KOPT-K1 (cell line): ENCODE measurements around the gene PLEKHM2.

Source experiments
- H3K27ac ChIP-seq: fragments of 200-600 bp; sonication (generic); 2 replicates; pipeline ENCODE4 v1.5.1; 2016; ENCODE audit warnings: antibody characterized with exemption, mild to moderate bottlenecking, low read depth, low read length; ENCODE audit not compliant: poor library complexity, severe bottlenecking
- H3K36me3 ChIP-seq: fragments of 200-600 bp; sonication (generic); 2 replicates; pipeline ENCODE4 v1.5.1; 2017; ENCODE audit warnings: antibody characterized with exemption, mild to moderate bottlenecking, low read length, moderate library complexity; ENCODE audit not compliant: insufficient read depth
- H3K9me3 ChIP-seq: fragments of 200-600 bp; sonication (generic); 2 replicates; pipeline ENCODE4 v1.5.1; 2017; ENCODE audit warnings: antibody characterized with exemption, low read length, mild to moderate bottlenecking; ENCODE audit not compliant: insufficient read depth, poor library complexity, severe bottlenecking

The PLEKHM2 gene

DNA sequence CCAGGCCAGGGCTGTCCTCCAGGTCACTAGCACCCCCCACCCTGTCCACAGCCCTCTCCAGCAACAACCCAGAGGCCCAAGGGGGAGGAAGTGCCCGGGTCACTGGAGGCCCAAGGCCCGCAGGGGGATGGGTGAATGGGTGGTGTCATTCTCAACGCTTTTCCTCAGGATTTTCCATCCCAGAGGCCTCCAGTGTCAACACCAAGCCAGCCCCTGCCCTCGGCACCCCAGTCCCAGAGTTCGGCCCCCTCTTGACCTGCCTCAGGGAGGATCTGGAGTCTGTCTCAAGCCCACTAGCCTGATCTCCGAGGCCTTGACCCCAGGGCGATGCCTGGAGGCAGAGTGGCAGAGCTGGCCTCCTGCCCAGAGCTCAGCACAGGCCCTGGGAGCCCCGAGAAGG lies 63.3 kb downstream of the PLEKHM2 start:
- Histone ChIP-seq H3K9me3 (no peaks in the 10 kb centered on the region), H3K36me3 (no peaks in the 10 kb centered on the region)

DNA sequence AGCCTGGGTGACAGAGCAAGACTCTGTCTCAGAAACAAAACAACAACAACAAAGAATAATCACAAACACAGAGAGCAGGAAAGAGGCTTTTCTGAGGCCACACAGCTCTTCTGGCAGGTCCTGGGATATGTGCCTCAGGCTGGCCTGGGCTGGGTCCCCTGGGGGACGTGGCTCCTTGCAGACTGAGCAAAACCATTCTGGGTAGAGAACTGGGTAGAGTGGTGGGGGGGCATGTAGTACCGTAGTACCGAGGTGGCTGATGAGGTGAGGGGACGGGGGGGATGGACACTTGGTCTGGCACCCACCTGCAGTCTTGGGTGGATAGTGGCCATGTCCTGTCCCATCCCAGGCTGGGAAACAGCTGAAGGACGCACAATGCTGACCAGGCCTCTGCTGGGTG lies 64.1 kb downstream of the PLEKHM2 start:
- Histone ChIP-seq H3K9me3 (no peaks in the 10 kb centered on the region), H3K36me3 (no peaks in the 10 kb centered on the region), H3K27ac (no peak overlapping the region)

More for the DNA sequence above, 63.3 kb downstream of the PLEKHM2 start:
- no peak overlapping the region for H3K27ac ChIP-seq

DNA sequence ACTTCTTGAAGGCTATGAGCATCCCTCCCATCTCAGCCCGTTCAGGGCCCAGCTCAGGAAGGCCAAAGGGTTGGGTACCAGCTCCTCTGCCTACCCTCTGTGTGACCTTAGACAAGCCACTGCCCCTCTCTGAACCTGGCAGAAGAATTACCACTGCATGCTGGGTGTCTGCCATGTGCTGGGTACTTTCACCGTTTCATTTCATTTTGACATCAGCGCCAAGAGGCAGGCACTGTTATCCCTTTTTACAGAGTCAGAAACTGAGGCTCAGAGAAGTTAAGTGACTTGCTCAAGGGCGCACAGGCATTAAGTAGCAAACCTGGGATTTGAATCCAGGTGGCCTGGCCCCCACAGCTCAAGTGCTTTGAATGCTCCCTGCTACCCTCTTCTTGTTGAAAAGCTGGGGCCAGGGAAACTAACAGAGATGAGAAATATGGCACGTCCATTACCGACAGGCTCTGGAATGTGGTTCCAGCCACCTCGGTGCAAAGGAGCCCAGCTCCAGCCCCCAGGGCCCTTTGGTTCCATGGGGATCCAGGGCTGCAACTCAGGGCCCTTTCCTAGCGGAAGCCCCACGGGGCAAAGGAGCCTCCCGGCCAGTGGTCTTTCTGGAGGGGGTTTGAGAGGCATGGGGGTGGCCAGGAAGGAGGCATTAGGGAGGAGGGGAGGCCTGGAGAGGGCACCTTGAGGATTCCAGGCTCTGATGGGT lies 64.7 kb downstream of the PLEKHM2 start:
- Histone ChIP-seq H3K36me3 (no peaks in the 10 kb centered on the region), H3K27ac (no peak overlapping the region)

DNA sequence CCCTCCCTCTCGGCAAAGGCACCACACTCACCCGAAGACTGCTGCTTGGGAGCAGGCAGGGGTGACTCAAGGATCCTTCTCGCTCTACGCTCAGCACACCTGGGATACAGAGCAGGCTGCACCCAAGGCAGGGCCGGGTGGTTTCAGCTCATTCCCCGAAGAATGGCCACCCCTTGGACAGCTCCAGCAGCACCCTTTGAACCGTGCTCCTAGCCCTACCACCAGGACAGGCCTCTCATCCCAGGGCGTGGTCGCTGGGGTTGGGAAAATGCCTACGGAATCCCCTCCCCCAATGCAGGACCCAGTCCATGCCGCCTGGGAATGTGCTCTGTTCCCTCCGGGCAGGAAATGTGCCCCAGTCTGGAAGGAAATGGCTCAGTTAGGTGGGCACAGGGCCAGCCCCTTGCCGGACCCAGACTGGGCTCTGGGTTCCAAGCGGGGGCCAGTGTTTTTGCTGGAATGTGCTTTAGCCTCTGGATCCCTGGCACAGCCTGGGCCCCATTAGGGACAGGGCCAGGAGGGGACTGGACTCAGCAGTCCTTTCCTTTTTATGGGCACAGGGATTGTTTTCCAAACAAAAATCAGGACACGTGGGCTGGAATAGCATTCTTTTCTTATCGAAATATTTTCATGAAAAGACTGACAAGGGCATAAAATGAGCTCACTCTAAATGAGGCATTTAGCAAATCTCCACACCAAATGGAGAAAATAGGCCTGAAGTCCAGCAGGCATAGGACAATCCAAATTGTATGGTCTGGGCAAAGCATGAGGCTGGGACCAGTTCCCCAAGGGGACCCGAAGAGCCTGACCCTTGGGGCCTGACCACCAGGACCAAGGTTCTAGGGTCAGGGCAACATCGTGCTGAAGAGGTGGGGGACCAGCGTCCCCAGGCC lies 65.5 kb downstream of the PLEKHM2 start:
- Histone ChIP-seq H3K9me3 (no peaks in the 10 kb centered on the region), H3K27ac (no peak overlapping the region), H3K36me3 (no peaks in the 10 kb centered on the region)

More for the DNA sequence above, 64.7 kb downstream of the PLEKHM2 start:
- H3K9me3 ChIP-seq = no peaks in the 10 kb centered on the region

DNA sequence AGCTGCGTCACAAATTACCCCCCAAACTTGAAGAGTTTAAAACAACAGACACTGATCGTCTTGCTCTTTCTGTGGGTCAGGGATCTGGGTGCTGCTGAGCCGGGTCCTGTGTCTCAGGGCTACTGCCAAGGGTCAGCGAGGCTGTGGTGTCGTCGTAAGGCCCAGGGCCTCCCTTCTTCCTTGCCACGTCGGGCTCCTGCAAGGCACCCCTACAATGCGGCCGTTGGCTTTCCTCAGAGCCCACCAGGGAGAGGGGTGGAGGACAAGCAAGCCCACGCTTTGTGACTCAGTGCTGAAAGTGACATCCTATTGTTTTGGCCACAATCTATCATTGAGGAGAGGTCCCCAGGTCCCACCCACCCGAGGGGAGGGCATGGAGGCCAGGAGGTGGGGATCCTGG lies 66.8 kb downstream of the PLEKHM2 start:
- Histone ChIP-seq H3K9me3 (no peaks in the 10 kb centered on the region), H3K27ac (no peak overlapping the region), H3K36me3 (no peaks in the 10 kb centered on the region)

DNA sequence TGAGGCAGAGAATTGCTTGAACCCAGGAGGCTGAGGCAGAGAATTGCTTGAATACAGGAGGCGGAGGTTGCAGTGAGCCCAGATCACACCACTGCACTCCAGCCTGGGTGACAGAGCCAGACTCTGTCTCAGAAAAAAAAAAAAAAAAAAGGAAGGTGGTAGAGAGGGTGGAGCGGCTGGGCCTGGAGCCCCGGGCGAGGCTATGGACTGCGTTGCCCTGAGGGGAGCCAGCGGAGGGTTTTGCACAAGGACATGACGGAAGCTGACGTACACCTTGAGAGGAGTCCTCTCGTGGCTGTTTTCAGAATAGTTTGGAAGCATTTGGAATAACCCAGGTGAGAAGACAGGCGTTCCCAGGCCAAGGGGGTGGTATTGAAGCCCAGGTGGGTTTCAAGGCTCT lies 67.6 kb downstream of the PLEKHM2 start:
- H3K27ac ChIP-seq = no peak overlapping the region
- H3K9me3 ChIP-seq = no peaks in the 10 kb centered on the region
- H3K36me3 ChIP-seq = no peaks in the 10 kb centered on the region

DNA sequence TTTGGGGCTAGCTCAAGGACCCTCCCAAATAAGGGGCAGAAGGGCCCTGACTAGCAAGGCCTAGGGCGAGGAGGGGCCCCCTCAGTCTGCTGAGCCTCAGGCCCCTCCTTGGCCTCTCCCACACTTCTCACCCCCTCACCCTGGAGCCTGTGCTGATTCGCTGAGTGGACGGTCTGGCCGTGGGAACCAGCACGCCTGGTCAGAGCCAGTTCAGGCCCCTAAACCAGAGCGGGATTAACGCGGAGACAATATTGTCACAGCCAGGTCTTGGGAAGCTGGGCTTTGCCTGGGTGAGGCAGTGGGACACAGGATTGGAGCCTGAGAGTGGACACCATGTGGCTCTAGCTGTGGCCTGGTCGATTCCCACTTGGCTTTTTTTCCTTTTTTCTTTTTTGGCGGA lies 69.7 kb downstream of the PLEKHM2 start:
- H3K36me3 ChIP-seq = no peaks in the 10 kb centered on the region
- H3K27ac ChIP-seq = no peak overlapping the region
- no peaks in the 10 kb centered on the region for H3K9me3 ChIP-seq

DNA sequence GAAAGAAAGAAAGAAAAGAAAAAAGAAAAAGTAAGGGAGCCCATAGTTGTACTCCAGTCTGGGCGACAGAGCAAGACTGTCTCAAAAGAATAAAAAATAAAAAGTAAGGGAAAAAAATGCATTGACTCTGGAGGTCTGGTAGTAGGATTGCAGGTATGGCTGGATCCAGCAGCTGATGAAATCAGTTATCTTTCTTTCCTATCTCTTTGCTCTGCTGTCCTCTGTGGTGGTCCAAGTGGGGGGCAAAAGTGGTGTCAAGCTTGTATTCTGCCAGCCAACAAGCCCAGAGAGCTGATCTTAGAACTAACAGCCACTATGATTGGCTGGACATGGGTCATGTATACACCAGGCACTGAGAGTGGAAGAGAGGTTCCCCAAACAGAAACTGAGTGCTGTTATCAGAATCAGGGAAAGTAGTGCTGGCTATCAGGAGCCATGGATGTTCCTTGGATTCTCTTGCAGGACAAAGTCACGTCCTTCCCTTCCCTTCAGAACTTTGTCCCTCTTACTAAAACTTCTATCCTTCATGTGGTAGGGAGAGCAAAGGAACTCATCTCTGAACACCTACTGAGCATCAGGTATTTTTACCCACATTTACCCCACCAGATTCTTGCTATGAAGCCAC lies 71.0 kb downstream of the PLEKHM2 start:
- Histone ChIP-seq H3K27ac (no peak overlapping the region), H3K36me3 (no peaks in the 10 kb centered on the region), H3K9me3 (no peaks in the 10 kb centered on the region)

DNA sequence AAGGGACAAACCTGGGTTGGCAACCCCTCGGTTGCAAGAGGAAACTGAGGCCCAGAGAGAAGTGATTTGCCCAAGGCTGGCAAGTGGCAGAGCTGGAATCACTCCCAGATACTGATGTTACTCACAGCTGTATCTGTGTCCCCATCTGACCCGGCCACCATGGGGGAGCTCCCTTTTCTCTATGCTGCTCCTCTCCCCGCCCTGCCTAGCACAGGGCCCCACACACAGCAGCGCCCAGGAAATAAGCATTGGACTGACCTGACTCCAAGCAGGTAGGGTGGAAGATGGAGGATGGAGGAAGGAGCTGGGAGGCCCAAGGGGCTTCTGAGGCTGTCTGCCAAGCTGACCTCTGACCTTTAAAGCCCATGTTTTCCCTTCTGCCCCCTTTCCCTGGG lies 71.5 kb downstream of the PLEKHM2 start:
- Histone ChIP-seq H3K27ac (no peak overlapping the region), H3K9me3 (no peaks in the 10 kb centered on the region), H3K36me3 (no peaks in the 10 kb centered on the region)

DNA sequence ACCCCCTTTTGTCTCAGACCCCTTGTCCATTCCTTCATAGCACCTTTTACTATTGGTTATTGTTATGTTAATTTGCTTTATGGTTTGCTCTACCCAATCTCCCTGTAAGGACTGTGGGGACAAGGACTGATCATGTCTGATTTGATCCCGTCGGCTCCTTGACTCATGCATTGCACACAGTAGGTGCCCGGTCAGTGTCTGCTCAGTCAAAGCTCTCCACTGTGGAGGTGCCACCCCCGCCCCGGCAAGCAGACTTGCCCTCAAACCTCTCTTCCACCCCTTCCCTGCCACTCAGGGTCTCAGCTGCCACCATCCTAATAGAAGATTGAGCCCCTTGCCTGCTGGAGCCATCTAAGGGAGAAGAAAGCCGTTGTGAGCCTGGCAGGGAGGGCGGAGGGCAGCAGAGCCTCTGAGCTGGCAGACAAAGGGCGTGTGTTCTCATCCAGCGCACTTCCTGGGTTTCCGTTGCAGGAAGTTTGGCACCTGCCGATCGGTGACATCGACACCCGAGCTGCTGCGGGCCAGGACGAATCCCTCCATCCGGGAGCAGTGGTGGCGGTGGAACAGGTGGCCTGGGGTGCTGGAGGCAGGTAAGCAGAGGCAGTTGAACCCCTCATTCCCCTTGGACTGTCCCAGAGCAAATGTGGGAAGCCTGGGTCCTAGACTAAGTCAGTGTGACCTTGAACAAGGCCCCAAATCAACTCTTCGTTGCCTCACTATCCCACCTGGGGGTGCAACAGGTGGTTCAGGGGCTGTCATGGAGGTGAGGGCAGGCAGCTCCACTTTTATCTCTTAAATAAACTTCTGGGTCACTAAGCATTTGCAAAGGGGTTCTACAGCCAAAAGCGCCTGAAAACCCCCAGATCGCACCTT lies 72.3 kb downstream of the PLEKHM2 start:
- H3K27ac ChIP-seq = no peak overlapping the region
- no peaks in the 10 kb centered on the region for H3K9me3 ChIP-seq
- no peaks in the 10 kb centered on the region for H3K36me3 ChIP-seq

DNA sequence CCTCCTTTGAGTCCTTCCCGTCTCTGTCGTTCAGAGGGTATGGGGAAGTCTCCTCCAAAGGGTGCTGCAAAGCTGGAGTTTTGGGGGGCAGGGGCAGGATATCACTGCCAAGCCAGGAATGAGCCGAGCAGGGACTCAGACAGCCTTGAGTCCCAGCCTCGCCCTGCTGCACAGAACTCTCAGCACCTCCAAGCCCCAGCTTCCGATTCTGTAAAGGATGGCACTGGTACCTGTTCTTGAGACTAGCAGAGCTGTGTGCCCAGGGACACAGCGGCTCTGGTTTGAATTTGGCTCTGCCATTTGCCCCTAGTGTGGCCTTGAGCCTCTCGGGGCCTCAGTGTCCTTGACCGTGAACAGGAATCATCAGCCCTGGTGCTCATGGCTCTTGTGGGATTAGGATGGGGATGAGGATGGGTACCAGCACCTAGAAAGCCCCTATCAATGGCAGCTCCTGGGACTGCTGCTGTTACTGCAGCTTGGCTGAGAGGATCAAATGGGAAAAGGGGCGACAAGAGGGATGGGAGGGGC lies 73.0 kb downstream of the PLEKHM2 start:
- H3K36me3 ChIP-seq = no peaks in the 10 kb centered on the region
- no peak overlapping the region for H3K27ac ChIP-seq
- H3K9me3 ChIP-seq = no peaks in the 10 kb centered on the region

DNA sequence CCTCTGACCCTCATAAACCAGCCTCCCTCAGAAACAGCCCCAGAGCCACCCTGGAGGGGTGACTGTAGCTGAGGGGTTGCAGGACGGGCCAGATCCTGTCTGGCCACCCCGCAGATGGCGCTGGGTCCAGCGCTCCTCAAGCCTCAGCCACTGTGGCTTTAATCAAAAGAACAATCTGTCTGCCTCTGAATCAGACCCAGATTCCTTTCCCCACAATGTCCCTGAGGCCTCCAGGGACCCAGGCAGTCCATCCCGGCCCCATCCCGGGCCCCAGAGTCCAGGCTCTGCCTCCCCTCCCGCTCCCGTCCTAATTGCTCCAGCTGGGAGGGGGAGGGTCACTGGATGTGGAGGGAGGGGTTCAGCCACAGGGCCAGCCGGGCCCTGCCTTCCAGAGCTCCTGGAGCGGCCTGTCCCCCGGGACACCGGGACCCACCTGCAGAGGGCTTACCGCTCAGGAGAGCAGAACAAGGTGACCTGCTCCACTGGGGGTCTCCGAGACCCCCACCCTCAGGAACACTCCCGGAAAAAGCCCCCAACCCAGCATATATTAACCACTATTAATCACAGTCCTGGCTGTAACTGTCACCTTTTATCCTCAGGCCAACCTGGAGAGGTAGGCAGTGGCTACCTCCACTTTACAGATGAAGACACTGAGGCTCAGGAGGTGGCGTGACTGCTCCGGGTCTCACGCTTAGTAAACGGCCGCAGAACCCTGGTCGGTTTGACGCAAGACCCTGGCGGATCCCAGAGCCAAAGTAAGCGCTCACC lies 73.6 kb downstream of the PLEKHM2 start:
- Histone ChIP-seq H3K36me3 (no peaks in the 10 kb centered on the region), H3K27ac (no peak overlapping the region)

DNA sequence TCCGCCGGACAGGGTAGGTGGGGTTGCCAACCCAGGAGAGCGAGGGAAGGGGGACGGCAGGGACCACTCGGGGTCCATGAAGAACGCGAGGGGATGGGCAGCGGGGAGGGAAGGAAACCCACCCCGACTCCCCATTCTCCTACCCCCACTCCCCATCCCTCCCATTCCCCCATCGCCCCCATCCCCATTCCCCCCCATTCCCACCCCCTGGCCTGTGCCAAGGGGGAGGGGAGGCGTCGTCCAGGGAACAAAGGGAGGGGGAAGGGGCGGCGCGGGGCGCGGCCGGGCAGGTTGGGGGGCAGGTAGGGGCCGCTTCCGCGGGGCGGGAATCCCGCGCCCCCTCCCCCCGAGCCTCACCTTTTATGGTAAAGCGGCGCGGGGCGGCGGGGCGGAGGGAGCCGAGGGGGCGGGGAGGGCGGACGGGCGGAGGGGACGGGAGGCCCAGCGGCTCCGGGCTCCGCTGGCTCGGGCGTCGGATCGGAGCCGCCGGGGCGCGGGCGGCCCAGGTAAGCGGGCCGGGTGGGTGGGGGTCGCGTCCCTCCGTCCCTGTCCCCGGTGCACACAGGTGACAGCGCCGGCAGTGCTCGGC lies 74.3 kb downstream of the PLEKHM2 start, which contains the start of gene FBLIM1:
Gene FBLIM1 (plus strand): TSS at position 453 of the 589 bp plus-strand sequence. CDS start 6,189 bp downstream, outside the sequence.
- Histone ChIP-seq H3K9me3 (no peaks in the 10 kb centered on the region), H3K36me3 (no peaks in the 10 kb centered on the region), H3K27ac (no peak within 1 kb of the TSS)

More for the DNA sequence above, 73.6 kb downstream of the PLEKHM2 start:
- H3K9me3 ChIP-seq = no peaks in the 10 kb centered on the region
